ENCODE data around the gene NUP210L.

Gene NUP210L

DNA sequence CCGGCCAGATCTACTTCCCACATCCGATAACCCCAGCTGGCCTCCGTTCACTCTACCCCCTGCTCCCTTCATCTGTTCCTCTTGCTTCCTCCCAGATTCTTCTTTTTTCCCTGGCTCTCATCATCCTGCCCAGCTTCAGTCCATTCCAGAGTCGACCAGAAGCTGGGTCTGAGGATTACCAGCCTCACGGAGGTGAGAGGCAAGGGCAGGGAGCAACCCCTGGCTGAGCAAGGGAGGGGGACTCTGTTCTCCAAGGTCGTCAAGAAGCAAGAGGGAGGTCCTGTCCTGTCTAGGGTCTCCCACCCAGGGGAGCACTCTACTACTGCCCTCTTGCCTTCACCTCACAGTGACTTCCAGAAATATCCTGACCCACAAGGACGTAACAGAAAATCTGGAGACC lies 181.3 kb downstream of the NUP210L start:
- Histone ChIP-seq H3K79me1 (ENCODE audit: low read length) (peaks cover 9% of the 10 kb centered on the region), H3K4me3 (ENCODE audit: low read depth, low read length) (no peak overlapping the region), H2BK12ac (ENCODE audit: low read length) (no peak overlapping the region), H3K27me3 (ENCODE audit: insufficient read depth, low read length) (no peaks in the 10 kb centered on the region), H3K4me1 (ENCODE audit: control insufficient read depth in 1 of 2, insufficient read depth in 2 of 2, low read length in 2 of 2) (peaks cover under 1% of the 10 kb centered on the region in 2 experiments), H3K9ac (ENCODE audit: low read length) (no peak overlapping the region), H4K12ac (ENCODE audit: low read depth, low read length) (no peak overlapping the region), H3K14ac (ENCODE audit: low read length) (no peak overlapping the region), H3K9me3 (ENCODE audit: insufficient read depth, low read depth, low read length) (peaks cover 2% of the 10 kb centered on the region), H3K23ac (ENCODE audit: low read length) (no peak overlapping the region), H3K36me3 (ENCODE audit: control insufficient read depth in 1 of 2, insufficient read depth in 2 of 2, low read length in 2 of 2) (peaks cover 20 to 26% of the 10 kb centered on the region in 2 experiments), H3K4me2 (ENCODE audit: low read length) (no peak overlapping the region), H2BK5ac (ENCODE audit: low read depth, low read length, poor library complexity) (no peak overlapping the region), H4K8ac (ENCODE audit: low read depth, low read length) (no peak overlapping the region), H2AFZ (ENCODE audit: insufficient read depth, low read length, poor library complexity) (no peak overlapping the region), H4K91ac (ENCODE audit: low read depth, low read length) (no peak overlapping the region), H3K27ac (ENCODE audit: low read depth, low read length) (no peak overlapping the region), H2AK5ac (ENCODE audit: low read length) (no peak overlapping the region), H3K18ac (ENCODE audit: low read length) (no peak overlapping the region), H3K4ac (ENCODE audit: low read depth, low read length) (no peak overlapping the region), H3K79me2 (ENCODE audit: control insufficient read depth, insufficient read depth, low read length, poor library complexity) (peaks cover 10% of the 10 kb centered on the region), H2BK120ac (ENCODE audit: insufficient read depth, low read length, poor library complexity) (no peak overlapping the region)
- DNase-seq, result no peak
- WGBS (ENCODE audit: extremely low coverage, insufficient coverage, insufficient read length), result no CpG with 5 or more reads among the region's 7 CpGs

DNA sequence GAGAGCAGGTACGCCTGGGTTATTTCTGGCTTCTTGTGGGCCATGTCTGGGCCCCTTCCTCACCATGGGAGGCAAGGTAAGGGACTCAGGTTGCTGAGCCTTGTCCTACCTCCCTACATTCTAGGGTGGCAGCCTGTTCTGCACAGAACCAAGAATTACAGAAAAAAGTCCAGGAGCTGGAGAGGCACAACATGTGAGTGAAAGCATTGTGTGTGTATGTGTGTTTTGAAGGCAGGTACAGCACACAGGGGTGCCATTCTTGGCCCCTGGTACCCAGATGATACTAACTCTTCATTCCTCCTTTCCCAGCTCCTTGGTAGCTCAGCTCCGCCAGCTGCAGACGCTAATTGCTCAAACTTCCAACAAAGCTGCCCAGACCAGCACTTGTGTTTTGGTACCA lies 181.8 kb downstream of the NUP210L start:
- Histone ChIP-seq H3K27ac (ENCODE audit: low read depth, low read length) (no peak overlapping the region), H2AFZ (ENCODE audit: insufficient read depth, low read length, poor library complexity) (no peak overlapping the region), H3K4ac (ENCODE audit: low read depth, low read length) (no peak overlapping the region), H3K14ac (ENCODE audit: low read length) (no peak overlapping the region), H3K27me3 (ENCODE audit: insufficient read depth, low read length) (no peaks in the 10 kb centered on the region), H3K36me3 (ENCODE audit: control insufficient read depth in 1 of 2, insufficient read depth in 2 of 2, low read length in 2 of 2) (peaks cover 20 to 26% of the 10 kb centered on the region in 2 experiments), H3K9ac (ENCODE audit: low read length) (no peak overlapping the region), H3K4me3 (ENCODE audit: low read depth, low read length) (no peak overlapping the region), H3K79me1 (ENCODE audit: low read length) (peaks cover 9% of the 10 kb centered on the region), H3K79me2 (ENCODE audit: control insufficient read depth, insufficient read depth, low read length, poor library complexity) (peaks cover 10% of the 10 kb centered on the region), H4K8ac (ENCODE audit: low read depth, low read length) (no peak overlapping the region), H3K4me1 (ENCODE audit: control insufficient read depth in 1 of 2, insufficient read depth in 2 of 2, low read length in 2 of 2) (peaks cover 4% of the 10 kb centered on the region in 2 experiments), H2AK5ac (ENCODE audit: low read length) (no peak overlapping the region), H3K18ac (ENCODE audit: low read length) (no peak overlapping the region), H3K9me3 (ENCODE audit: insufficient read depth, low read depth, low read length) (peaks cover 2% of the 10 kb centered on the region), H3K23ac (ENCODE audit: low read length) (no peak overlapping the region), H2BK120ac (ENCODE audit: insufficient read depth, low read length, poor library complexity) (no peak overlapping the region), H4K91ac (ENCODE audit: low read depth, low read length) (no peak overlapping the region), H2BK12ac (ENCODE audit: low read length) (no peak overlapping the region), H4K12ac (ENCODE audit: low read depth, low read length) (no peak overlapping the region), H3K4me2 (ENCODE audit: low read length) (no peak overlapping the region), H2BK5ac (ENCODE audit: low read depth, low read length, poor library complexity) (no peak overlapping the region)
- no peak for DNase-seq
- no CpG with 5 or more reads among the region's 3 CpGs for WGBS (ENCODE audit: extremely low coverage, insufficient coverage, insufficient read length)

DNA sequence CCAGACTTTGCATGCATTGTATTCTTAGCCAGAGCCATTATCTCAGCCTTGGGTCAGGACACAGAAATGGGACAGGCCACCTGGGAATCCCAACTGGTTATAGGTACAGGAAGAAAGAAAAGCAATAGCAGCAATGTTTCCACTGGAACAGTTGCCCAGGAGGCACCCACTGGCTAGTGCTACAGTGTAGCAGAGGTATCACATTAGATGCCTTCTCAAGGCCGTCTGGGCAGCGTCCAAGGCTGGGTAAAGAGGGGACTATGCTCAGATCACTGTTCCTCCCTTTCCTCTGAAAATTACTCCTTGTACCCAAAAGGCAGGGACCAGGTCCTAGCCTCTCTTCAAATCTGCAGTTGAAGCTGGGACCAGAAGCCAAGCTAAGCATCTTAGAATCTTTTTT lies 184.5 kb downstream of the NUP210L start:
- no peak overlapping the region for H3K4ac ChIP-seq (ENCODE audit: low read depth, low read length)
- no CpG with 5 or more reads among the region's 2 CpGs for WGBS (ENCODE audit: extremely low coverage, insufficient coverage, insufficient read length)

DNA sequence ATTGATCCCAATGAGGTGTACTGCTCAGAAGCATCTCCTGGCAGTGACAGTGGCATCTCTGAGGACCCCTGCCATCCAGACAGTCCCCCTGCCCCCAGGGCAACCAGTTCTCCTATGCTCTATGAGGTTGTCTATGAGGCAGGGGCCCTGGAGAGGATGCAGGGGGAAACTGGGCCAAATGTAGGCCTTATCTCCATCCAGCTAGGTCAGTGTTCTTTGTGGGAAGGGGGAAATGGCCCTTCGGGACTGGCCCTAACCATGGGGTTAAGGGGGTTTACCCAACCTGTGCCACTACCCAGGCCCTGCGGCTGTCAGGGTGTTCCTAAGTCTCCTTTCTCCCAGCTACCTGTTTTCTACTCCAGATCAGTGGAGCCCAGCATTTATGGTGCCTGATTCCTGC lies 185.9 kb downstream of the NUP210L start:
- Histone ChIP-seq H3K36me3 (ENCODE audit: control insufficient read depth in 1 of 2, insufficient read depth in 2 of 2, low read length in 2 of 2) (peaks cover 8 to 12% of the 10 kb centered on the region in 2 experiments), H3K14ac (ENCODE audit: low read length) (no peak overlapping the region), H3K4me1 (ENCODE audit: control insufficient read depth in 1 of 2, insufficient read depth in 2 of 2, low read length in 2 of 2) (peaks cover 6 to 10% of the 10 kb centered on the region in 2 experiments), H2BK120ac (ENCODE audit: insufficient read depth, low read length, poor library complexity) (no peak overlapping the region), H3K27me3 (ENCODE audit: insufficient read depth, low read length) (no peaks in the 10 kb centered on the region), H3K79me1 (ENCODE audit: low read length) (peaks cover 12% of the 10 kb centered on the region), H2AK5ac (ENCODE audit: low read length) (no peak overlapping the region), H3K9ac (ENCODE audit: low read length) (no peak overlapping the region), H3K4me3 (ENCODE audit: low read depth, low read length) (no peak overlapping the region), H3K9me3 (ENCODE audit: insufficient read depth, low read depth, low read length) (peaks cover 2% of the 10 kb centered on the region), H3K27ac (ENCODE audit: low read depth, low read length) (no peak overlapping the region), H2BK5ac (ENCODE audit: low read depth, low read length, poor library complexity) (no peak overlapping the region), H3K4ac (ENCODE audit: low read depth, low read length) (no peak overlapping the region), H3K4me2 (ENCODE audit: low read length) (no peak overlapping the region), H4K8ac (ENCODE audit: low read depth, low read length) (no peak overlapping the region), H3K23ac (ENCODE audit: low read length) (no peak overlapping the region), H3K18ac (ENCODE audit: low read length) (no peak overlapping the region), H2BK12ac (ENCODE audit: low read length) (no peak overlapping the region), H3K79me2 (ENCODE audit: control insufficient read depth, insufficient read depth, low read length, poor library complexity) (peaks cover 3% of the 10 kb centered on the region), H4K91ac (ENCODE audit: low read depth, low read length) (no peak overlapping the region), H4K12ac (ENCODE audit: low read depth, low read length) (no peak overlapping the region), H2AFZ (ENCODE audit: insufficient read depth, low read length, poor library complexity) (no peak overlapping the region)
- no CpG with 5 or more reads among the region's 2 CpGs for WGBS (ENCODE audit: extremely low coverage, insufficient coverage, insufficient read length)
- no peak for DNase-seq

More for the DNA sequence above, 184.5 kb downstream of the NUP210L start:
- no peak overlapping the region for H4K8ac ChIP-seq (ENCODE audit: low read depth, low read length)
- H3K4me1 ChIP-seq (ENCODE audit: control insufficient read depth in 1 of 2, insufficient read depth in 2 of 2, low read length in 2 of 2), result peaks cover 6 to 10% of the 10 kb centered on the region in 2 experiments
- H3K14ac ChIP-seq (ENCODE audit: low read length), result no peak overlapping the region
- H2BK5ac ChIP-seq (ENCODE audit: low read depth, low read length, poor library complexity), result no peak overlapping the region
- H2BK12ac ChIP-seq (ENCODE audit: low read length), result no peak overlapping the region
- no peak overlapping the region for H3K4me2 ChIP-seq (ENCODE audit: low read length)
- no peak overlapping the region for H4K12ac ChIP-seq (ENCODE audit: low read depth, low read length)
- no peak overlapping the region for H3K27ac ChIP-seq (ENCODE audit: low read depth, low read length)
- H3K18ac ChIP-seq (ENCODE audit: low read length), result no peak overlapping the region
- peaks cover 15 to 20% of the 10 kb centered on the region in 2 experiments for H3K36me3 ChIP-seq (ENCODE audit: control insufficient read depth in 1 of 2, insufficient read depth in 2 of 2, low read length in 2 of 2)
- no peak overlapping the region for H2BK120ac ChIP-seq (ENCODE audit: insufficient read depth, low read length, poor library complexity)
- H4K91ac ChIP-seq (ENCODE audit: low read depth, low read length), result no peak overlapping the region
- no peak overlapping the region for H2AK5ac ChIP-seq (ENCODE audit: low read length)
- no peak overlapping the region for H3K9ac ChIP-seq (ENCODE audit: low read length)
- H3K79me2 ChIP-seq (ENCODE audit: control insufficient read depth, insufficient read depth, low read length, poor library complexity), result peaks cover 3% of the 10 kb centered on the region
- no peak overlapping the region for H2AFZ ChIP-seq (ENCODE audit: insufficient read depth, low read length, poor library complexity)
- peaks cover 2% of the 10 kb centered on the region for H3K9me3 ChIP-seq (ENCODE audit: insufficient read depth, low read depth, low read length)
- peaks cover 9% of the 10 kb centered on the region for H3K79me1 ChIP-seq (ENCODE audit: low read length)
- no peaks in the 10 kb centered on the region for H3K27me3 ChIP-seq (ENCODE audit: insufficient read depth, low read length)
- DNase-seq, result no peak
- H3K23ac ChIP-seq (ENCODE audit: low read length), result no peak overlapping the region
- H3K4me3 ChIP-seq (ENCODE audit: low read depth, low read length), result no peak overlapping the region

Data from trophoblast cell (in vitro differentiated cells and primary cell).